HEK293 (cell line): ENCODE measurements around the gene ZFHX2.

ENCODE experiments used
- KLF10 ChIP-seq: fragments of 450-650 bp; IDR thresholded peaks from 2 replicates; pipeline ENCODE4 v1.5.1; 2018; ENCODE audit warnings: missing biosample characterization, mild to moderate bottlenecking, missing genetic modification characterization
- KLF8 ChIP-seq: fragments of 450-650 bp; formaldehyde crosslinking; IDR thresholded peaks from 2 replicates; pipeline ENCODE4 v1.5.1; 2016; ENCODE audit warnings: missing biosample characterization, missing genetic modification characterization
- YY2 ChIP-seq: fragments of 450-650 bp; formaldehyde crosslinking; IDR thresholded peaks from 2 replicates; pipeline ENCODE4 v1.5.1; 2016; ENCODE audit warnings: missing biosample characterization, missing genetic modification characterization
- ZBTB17 ChIP-seq: fragments of 450-650 bp; formaldehyde crosslinking; IDR thresholded peaks from 2 replicates; pipeline ENCODE4 v1.5.1; 2016; ENCODE audit warnings: missing biosample characterization, missing genetic modification characterization
- ZIC2 ChIP-seq: fragments of 450-650 bp; formaldehyde crosslinking; IDR thresholded peaks from 2 replicates; pipeline ENCODE4 v1.5.1; 2016; ENCODE audit warnings: missing biosample characterization, missing genetic modification characterization
- ZNF121 ChIP-seq: fragments of 450-650 bp; formaldehyde crosslinking; IDR thresholded peaks from 2 replicates; pipeline ENCODE4 v1.5.1; 2016; ENCODE audit warnings: missing biosample characterization, missing genetic modification characterization
- ZNF175 ChIP-seq: fragments of 450-650 bp; formaldehyde crosslinking; IDR thresholded peaks from 2 replicates; pipeline ENCODE4 v1.5.1; 2016; ENCODE audit warnings: missing biosample characterization, missing genetic modification characterization
- ZNF184 ChIP-seq: fragments of 450-650 bp; IDR thresholded peaks from 2 replicates; pipeline ENCODE4 v1.5.1; 2018; ENCODE audit warnings: missing biosample characterization, mild to moderate bottlenecking, missing genetic modification characterization
- ZNF214 ChIP-seq: fragments of 450-650 bp; formaldehyde crosslinking; IDR thresholded peaks from 2 replicates; pipeline ENCODE4 v1.5.1; 2017; ENCODE audit warnings: missing biosample characterization, mild to moderate bottlenecking, missing genetic modification characterization, borderline replicate concordance
- ZNF311 ChIP-seq: fragments of 450-650 bp; formaldehyde crosslinking; IDR thresholded peaks from 2 replicates; pipeline ENCODE4 v1.5.1; 2017; ENCODE audit warnings: missing biosample characterization, missing genetic modification characterization, borderline replicate concordance
- ZNF335 ChIP-seq: fragments of 450-650 bp; formaldehyde crosslinking; conservative IDR thresholded peaks from 2 replicates; pipeline ENCODE4 v1.5.1; 2016; ENCODE audit warnings: missing biosample characterization, missing genetic modification characterization
- ZNF416 ChIP-seq: fragments of 450-650 bp; formaldehyde crosslinking; IDR thresholded peaks from 2 replicates; pipeline ENCODE4 v1.5.1; 2016; ENCODE audit warnings: missing biosample characterization, missing genetic modification characterization
- ZNF48 ChIP-seq: fragments of 450-650 bp; formaldehyde crosslinking; IDR thresholded peaks from 2 replicates; pipeline ENCODE4 v1.5.1; 2016; ENCODE audit warnings: missing biosample characterization, missing genetic modification characterization
- ZNF501 ChIP-seq: fragments of 450-650 bp; formaldehyde crosslinking; IDR thresholded peaks from 2 replicates; pipeline ENCODE4 v1.5.1; 2016; ENCODE audit warnings: missing biosample characterization, missing genetic modification characterization
- ZNF558 ChIP-seq: fragments of 450-650 bp; formaldehyde crosslinking; IDR thresholded peaks from 2 replicates; pipeline ENCODE4 v1.5.1; 2016; ENCODE audit warnings: missing biosample characterization, missing genetic modification characterization
- ZNF624 ChIP-seq: fragments of 450-650 bp; formaldehyde crosslinking; IDR thresholded peaks from 2 replicates; pipeline ENCODE4 v1.5.1; 2017; ENCODE audit warnings: missing biosample characterization, missing genetic modification characterization
- ZSCAN30 ChIP-seq: fragments of 450-650 bp; IDR thresholded peaks from 2 replicates; pipeline ENCODE4 v1.5.1; 2018; ENCODE audit warnings: missing biosample characterization, mild to moderate bottlenecking, missing genetic modification characterization, moderate library complexity
- TF ChIP-seq, protein P1 (sequence below): fragments of 450-650 bp; formaldehyde crosslinking; IDR thresholded peaks from 2 replicates; pipeline ENCODE4 v1.5.1; 2016; ENCODE audit warnings: missing biosample characterization, missing genetic modification characterization
- TF ChIP-seq, protein P2 (sequence below): fragments of 450-650 bp; formaldehyde crosslinking; optimal IDR thresholded peaks from 2 replicates; pipeline ENCODE3; 2016; ENCODE audit warnings: missing biosample characterization, mild to moderate bottlenecking, missing genetic modification characterization
- TF ChIP-seq, protein P3 (sequence below): IDR thresholded peaks from 2 replicates; pipeline ENCODE4 v1.6.1; 2011; ENCODE audit warnings: mild to moderate bottlenecking, low read depth, low read length, borderline replicate concordance
- TF ChIP-seq, protein P4 (sequence below): fragments of 450-650 bp; formaldehyde crosslinking; IDR thresholded peaks from 2 replicates; pipeline ENCODE4; 2016; ENCODE audit warnings: missing biosample characterization, missing genetic modification characterization
- TF ChIP-seq, protein P5 (sequence below): fragments of 450-650 bp; formaldehyde crosslinking; conservative IDR thresholded peaks from 2 replicates; pipeline ENCODE4 v1.5.1; 2016; ENCODE audit warnings: low read depth, missing biosample characterization, missing genetic modification characterization
- TF ChIP-seq, protein P6 (sequence below): fragments of 450-650 bp; formaldehyde crosslinking; IDR thresholded peaks from 2 replicates; pipeline ENCODE4 v1.5.1; 2017; ENCODE audit warnings: missing biosample characterization, missing genetic modification characterization
- TF ChIP-seq, protein P7 (sequence below): fragments of 450-650 bp; formaldehyde crosslinking; IDR thresholded peaks from 2 replicates; pipeline ENCODE4 v1.5.1; 2016; ENCODE audit warnings: missing biosample characterization, missing genetic modification characterization
- TF ChIP-seq, protein P8 (sequence below): fragments of 450-650 bp; formaldehyde crosslinking; IDR thresholded peaks from 2 replicates; pipeline ENCODE4 v1.5.1; 2017; ENCODE audit warnings: missing biosample characterization, missing genetic modification characterization

The ZFHX2 gene

DNA sequence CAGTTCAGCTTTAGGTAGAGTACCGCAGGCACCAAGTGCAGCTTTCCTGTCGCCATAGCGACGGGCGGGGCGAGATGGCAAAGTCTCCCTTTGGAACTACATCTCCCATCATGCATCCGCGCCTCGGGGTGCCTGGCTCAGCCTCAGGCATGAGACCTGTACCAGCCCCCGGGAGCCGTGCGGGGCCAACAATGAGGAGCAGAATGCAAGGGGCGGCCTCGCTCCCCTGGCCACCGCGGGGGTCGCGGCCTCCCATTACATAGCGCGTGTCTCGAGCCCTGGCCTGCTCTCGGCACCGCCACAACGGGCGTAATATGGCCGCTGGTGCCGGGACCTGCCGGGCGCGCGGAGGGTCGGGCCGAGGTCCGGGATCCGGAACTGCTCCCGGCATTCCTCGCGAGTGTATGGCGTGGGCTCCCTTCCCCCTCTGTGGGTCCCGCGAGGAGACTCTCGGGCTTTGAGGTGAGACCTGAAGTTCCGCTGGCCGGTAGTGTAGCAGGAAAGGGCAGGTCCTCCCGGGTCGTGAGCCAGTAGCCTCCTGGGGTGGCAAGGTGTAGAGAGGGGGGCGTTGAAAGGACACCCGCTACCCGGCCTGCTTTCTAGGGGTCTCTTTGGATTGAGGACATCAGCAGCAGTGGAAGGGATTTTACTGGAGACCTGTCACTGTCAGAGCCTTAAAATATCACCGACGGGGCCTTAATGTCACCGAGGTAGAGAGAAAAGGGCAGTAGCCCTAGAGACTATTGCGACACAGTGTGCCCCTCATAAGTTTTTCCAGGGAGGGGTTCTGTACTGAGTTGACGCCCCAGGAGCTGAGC, 4.5 kb upstream of the ZFHX2 start, which contains the start of gene THTPA (continued):
- TF ChIP-seq, protein P1, sequence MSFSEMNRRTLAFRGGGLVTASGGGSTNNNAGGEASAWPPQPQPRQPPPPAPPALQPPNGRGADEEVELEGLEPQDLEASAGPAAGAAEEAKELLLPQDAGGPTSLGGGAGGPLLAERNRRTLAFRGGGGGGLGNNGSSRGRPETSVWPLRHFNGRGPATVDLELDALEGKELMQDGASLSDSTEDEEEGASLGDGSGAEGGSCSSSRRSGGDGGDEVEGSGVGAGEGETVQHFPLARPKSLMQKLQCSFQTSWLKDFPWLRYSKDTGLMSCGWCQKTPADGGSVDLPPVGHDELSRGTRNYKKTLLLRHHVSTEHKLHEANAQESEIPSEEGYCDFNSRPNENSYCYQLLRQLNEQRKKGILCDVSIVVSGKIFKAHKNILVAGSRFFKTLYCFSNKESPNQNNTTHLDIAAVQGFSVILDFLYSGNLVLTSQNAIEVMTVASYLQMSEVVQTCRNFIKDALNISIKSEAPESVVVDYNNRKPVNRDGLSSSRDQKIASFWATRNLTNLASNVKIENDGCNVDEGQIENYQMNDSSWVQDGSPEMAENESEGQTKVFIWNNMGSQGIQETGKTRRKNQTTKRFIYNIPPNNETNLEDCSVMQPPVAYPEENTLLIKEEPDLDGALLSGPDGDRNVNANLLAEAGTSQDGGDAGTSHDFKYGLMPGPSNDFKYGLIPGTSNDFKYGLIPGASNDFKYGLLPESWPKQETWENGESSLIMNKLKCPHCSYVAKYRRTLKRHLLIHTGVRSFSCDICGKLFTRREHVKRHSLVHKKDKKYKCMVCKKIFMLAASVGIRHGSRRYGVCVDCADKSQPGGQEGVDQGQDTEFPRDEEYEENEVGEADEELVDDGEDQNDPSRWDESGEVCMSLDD (tag by site-specific recombination) = no peak; the same call in none of the 2 replicates
- TF ChIP-seq ZBTB17 (peak; percentile 99), ZNF48 (tag by site-specific recombination) (no peak), ZNF501 (tag by site-specific recombination) (no peak; the same call in 1 of the 2 replicates), KLF10 (0 out of 2 replicates have a peak, but pooled peaks have one; percentile 22), ZNF335 (tag by site-specific recombination) (peak; percentile 99), ZNF624 (no peak), YY2 (tag by site-specific recombination) (peak; percentile 86), ZNF175 (tag by site-specific recombination) (no peak), ZNF416 (tag by site-specific recombination) (no peak), KLF8 (tag by site-specific recombination) (peak; percentile 82), ZNF311 (tag by site-specific recombination) (no peak), ZNF214 (tag by site-specific recombination) (no peak), ZSCAN30 (tag by site-specific recombination) (peak; percentile 93), ZNF121 (tag by site-specific recombination) (no peak; the same call in 1 of the 2 replicates), ZIC2 (peak; percentile 87), ZNF558 (no peak), ZNF184 (tag by site-specific recombination) (0 out of 2 replicates have a peak, but pooled peaks have one; percentile 1)
- TF ChIP-seq, protein P2, sequence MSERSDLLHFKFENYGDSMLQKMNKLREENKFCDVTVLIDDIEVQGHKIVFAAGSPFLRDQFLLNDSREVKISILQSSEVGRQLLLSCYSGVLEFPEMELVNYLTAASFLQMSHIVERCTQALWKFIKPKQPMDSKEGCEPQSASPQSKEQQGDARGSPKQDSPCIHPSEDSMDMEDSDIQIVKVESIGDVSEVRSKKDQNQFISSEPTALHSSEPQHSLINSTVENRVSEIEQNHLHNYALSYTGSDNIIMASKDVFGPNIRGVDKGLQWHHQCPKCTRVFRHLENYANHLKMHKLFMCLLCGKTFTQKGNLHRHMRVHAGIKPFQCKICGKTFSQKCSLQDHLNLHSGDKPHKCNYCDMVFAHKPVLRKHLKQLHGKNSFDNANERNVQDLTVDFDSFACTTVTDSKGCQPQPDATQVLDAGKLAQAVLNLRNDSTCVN = peak; percentile 94
- TF ChIP-seq, protein P3, sequence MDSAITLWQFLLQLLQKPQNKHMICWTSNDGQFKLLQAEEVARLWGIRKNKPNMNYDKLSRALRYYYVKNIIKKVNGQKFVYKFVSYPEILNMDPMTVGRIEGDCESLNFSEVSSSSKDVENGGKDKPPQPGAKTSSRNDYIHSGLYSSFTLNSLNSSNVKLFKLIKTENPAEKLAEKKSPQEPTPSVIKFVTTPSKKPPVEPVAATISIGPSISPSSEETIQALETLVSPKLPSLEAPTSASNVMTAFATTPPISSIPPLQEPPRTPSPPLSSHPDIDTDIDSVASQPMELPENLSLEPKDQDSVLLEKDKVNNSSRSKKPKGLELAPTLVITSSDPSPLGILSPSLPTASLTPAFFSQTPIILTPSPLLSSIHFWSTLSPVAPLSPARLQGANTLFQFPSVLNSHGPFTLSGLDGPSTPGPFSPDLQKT = no peak; the same call in 1 of the 2 replicates
- TF ChIP-seq, protein P4, sequence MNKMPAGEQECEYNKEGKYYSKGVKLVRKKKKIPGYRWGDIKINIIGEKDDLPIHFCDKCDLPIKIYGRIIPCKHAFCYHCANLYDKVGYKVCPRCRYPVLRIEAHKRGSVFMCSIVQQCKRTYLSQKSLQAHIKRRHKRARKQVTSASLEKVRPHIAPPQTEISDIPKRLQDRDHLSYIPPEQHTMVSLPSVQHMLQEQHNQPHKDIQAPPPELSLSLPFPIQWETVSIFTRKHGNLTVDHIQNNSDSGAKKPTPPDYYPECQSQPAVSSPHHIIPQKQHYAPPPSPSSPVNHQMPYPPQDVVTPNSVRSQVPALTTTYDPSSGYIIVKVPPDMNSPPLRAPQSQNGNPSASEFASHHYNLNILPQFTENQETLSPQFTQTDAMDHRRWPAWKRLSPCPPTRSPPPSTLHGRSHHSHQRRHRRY (tag by site-specific recombination) = no peak
- TF ChIP-seq, protein P5, sequence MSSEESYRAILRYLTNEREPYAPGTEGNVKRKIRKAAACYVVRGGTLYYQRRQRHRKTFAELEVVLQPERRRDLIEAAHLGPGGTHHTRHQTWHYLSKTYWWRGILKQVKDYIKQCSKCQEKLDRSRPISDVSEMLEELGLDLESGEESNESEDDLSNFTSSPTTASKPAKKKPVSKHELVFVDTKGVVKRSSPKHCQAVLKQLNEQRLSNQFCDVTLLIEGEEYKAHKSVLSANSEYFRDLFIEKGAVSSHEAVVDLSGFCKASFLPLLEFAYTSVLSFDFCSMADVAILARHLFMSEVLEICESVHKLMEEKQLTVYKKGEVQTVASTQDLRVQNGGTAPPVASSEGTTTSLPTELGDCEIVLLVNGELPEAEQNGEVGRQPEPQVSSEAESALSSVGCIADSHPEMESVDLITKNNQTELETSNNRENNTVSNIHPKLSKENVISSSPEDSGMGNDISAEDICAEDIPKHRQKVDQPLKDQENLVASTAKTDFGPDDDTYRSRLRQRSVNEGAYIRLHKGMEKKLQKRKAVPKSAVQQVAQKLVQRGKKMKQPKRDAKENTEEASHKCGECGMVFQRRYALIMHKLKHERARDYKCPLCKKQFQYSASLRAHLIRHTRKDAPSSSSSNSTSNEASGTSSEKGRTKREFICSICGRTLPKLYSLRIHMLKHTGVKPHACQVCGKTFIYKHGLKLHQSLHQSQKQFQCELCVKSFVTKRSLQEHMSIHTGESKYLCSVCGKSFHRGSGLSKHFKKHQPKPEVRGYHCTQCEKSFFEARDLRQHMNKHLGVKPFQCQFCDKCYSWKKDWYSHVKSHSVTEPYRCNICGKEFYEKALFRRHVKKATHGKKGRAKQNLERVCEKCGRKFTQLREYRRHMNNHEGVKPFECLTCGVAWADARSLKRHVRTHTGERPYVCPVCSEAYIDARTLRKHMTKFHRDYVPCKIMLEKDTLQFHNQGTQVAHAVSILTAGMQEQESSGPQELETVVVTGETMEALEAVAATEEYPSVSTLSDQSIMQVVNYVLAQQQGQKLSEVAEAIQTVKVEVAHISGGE (tag by site-specific recombination) = peak; percentile 87
- TF ChIP-seq, protein P6, sequence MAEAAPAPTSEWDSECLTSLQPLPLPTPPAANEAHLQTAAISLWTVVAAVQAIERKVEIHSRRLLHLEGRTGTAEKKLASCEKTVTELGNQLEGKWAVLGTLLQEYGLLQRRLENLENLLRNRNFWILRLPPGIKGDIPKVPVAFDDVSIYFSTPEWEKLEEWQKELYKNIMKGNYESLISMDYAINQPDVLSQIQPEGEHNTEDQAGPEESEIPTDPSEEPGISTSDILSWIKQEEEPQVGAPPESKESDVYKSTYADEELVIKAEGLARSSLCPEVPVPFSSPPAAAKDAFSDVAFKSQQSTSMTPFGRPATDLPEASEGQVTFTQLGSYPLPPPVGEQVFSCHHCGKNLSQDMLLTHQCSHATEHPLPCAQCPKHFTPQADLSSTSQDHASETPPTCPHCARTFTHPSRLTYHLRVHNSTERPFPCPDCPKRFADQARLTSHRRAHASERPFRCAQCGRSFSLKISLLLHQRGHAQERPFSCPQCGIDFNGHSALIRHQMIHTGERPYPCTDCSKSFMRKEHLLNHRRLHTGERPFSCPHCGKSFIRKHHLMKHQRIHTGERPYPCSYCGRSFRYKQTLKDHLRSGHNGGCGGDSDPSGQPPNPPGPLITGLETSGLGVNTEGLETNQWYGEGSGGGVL (tag by site-specific recombination) = peak; percentile 41; the same call in 1 of the 2 replicates
- TF ChIP-seq, protein P7, sequence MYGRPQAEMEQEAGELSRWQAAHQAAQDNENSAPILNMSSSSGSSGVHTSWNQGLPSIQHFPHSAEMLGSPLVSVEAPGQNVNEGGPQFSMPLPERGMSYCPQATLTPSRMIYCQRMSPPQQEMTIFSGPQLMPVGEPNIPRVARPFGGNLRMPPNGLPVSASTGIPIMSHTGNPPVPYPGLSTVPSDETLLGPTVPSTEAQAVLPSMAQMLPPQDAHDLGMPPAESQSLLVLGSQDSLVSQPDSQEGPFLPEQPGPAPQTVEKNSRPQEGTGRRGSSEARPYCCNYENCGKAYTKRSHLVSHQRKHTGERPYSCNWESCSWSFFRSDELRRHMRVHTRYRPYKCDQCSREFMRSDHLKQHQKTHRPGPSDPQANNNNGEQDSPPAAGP (tag by site-specific recombination) = peak; percentile 64
- TF ChIP-seq, protein P8, sequence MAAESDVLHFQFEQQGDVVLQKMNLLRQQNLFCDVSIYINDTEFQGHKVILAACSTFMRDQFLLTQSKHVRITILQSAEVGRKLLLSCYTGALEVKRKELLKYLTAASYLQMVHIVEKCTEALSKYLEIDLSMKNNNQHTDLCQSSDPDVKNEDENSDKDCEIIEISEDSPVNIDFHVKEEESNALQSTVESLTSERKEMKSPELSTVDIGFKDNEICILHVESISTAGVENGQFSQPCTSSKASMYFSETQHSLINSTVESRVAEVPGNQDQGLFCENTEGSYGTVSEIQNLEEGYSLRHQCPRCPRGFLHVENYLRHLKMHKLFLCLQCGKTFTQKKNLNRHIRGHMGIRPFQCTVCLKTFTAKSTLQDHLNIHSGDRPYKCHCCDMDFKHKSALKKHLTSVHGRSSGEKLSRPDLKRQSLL (tag by site-specific recombination) = no peak
